ENCODE measurements around the gene OCA2. TPM values are rescaled to one million over a fixed set of nuclear protein-coding genes. Genes with fewer than 3 reads are reported as not detected.

OCA2 gene
- total RNA-seq, 2 donors from 2014 or later: 3.7 TPM; not detected in 1

DNA sequence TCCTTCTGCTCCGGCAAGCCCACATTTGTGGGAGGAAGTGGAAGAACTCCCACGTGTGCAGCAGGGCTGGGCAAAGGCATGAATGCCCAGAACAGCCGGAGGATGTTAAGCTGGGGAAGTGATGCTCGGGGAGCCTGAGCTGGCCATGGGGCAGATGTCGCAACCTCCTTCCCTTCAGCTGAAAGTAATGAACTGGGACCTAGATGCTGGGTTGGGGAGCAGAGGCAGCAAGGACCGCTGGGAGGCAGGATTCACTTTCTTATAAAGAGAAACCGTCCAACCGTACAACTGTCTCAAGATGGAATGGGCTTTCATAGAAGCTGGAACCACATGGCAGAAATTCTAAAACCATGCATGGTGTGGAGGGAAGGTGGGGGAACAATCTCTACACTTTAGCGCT lies 290.9 kb downstream of the OCA2 start:
- H3K4me3 ChIP-seq: no peak overlapping the region
- intact Hi-C loops (cut with DNase I): no loop called here
- TF ChIP-seq POLR2AphosphoS5 (IDR thresholded peaks at IDR 0.05) (no peak), POLR2A (IDR thresholded peaks at IDR 0.05) (no peak)
- TF ChIP-seq, protein P1, sequence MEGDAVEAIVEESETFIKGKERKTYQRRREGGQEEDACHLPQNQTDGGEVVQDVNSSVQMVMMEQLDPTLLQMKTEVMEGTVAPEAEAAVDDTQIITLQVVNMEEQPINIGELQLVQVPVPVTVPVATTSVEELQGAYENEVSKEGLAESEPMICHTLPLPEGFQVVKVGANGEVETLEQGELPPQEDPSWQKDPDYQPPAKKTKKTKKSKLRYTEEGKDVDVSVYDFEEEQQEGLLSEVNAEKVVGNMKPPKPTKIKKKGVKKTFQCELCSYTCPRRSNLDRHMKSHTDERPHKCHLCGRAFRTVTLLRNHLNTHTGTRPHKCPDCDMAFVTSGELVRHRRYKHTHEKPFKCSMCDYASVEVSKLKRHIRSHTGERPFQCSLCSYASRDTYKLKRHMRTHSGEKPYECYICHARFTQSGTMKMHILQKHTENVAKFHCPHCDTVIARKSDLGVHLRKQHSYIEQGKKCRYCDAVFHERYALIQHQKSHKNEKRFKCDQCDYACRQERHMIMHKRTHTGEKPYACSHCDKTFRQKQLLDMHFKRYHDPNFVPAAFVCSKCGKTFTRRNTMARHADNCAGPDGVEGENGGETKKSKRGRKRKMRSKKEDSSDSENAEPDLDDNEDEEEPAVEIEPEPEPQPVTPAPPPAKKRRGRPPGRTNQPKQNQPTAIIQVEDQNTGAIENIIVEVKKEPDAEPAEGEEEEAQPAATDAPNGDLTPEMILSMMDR (IDR thresholded peaks at IDR 0.05): no peak
- H3K9me3 ChIP-seq: no peaks in the 10 kb centered on the region
- no peaks in the 10 kb centered on the region for H3K4me1 ChIP-seq (replicated peaks)
- WGBS: 87% methylated on average over 9 of the region's 9 CpGs
- no peaks in the 10 kb centered on the region for H3K36me3 ChIP-seq
- no peak for DNase-seq (ENCODE audit: low spot score)
- H3K27ac ChIP-seq: no peak overlapping the region
- no peaks in the 10 kb centered on the region for H3K27me3 ChIP-seq (replicated peaks; ENCODE audit: insufficient read depth)

DNA sequence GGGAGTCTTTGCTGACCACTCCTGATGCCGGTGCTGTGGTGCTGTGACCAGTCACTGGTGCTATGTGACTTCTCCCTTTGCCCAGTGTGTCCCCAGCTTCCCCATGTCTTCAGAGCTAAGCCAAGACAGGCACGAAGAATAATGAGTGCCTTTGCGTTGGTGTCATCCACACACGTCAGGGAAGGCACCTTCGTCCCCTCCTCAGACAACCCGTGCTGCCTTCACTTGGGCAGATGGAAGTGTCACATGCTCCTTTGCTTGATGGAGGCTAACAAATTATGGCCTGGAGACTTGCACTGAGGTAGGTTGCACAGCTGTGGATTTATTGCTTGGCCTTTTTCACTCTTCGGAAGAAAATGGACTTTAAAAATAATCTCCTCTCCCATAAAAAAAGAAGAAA lies 291.8 kb downstream of the OCA2 start:
- Histone ChIP-seq H3K27me3 (replicated peaks; ENCODE audit: insufficient read depth) (no peaks in the 10 kb centered on the region), H3K27ac (no peak overlapping the region), H3K36me3 (no peaks in the 10 kb centered on the region), H3K4me3 (no peak overlapping the region), H3K4me1 (replicated peaks) (no peaks in the 10 kb centered on the region), H3K9me3 (no peaks in the 10 kb centered on the region)
- WGBS: 88% methylated on average over 7 of the region's 7 CpGs
- DNase-seq (ENCODE audit: low spot score): no peak
- intact Hi-C loops (cut with DNase I): no loop called here
- TF ChIP-seq, protein P1 (IDR thresholded peaks at IDR 0.05): no peak
- TF ChIP-seq POLR2AphosphoS5 (IDR thresholded peaks at IDR 0.05) (no peak), POLR2A (IDR thresholded peaks at IDR 0.05) (no peak)

DNA sequence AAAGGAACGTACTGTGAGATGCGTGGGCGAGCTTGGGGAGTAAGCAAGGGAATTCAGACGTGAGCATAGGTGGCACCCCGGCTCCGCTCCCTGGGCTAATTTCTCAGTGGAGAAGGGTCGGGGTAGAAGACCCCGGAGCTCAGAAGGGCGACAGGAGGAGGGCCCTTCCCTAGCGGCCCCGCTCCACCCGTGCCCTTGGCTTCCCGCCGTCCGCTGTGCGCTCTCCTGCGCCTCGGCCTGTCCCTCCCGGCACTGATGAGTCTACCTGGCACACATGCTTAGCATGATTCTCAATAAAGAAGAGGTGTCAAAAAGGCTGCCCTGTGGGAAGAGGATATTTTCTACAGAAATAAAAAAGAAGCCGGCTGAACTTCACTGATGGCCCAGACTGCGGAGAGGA lies 292.7 kb downstream of the OCA2 start:
- TF ChIP-seq, protein P1 (IDR thresholded peaks at IDR 0.05): no peak
- no peak for TF ChIP-seq POLR2AphosphoS5 (IDR thresholded peaks at IDR 0.05)
- no peak for TF ChIP-seq POLR2A (IDR thresholded peaks at IDR 0.05)
- Histone ChIP-seq H3K4me3 (no peak overlapping the region), H3K27me3 (replicated peaks; ENCODE audit: insufficient read depth) (no peaks in the 10 kb centered on the region), H3K36me3 (no peaks in the 10 kb centered on the region), H3K4me1 (replicated peaks) (no peaks in the 10 kb centered on the region), H3K27ac (no peak overlapping the region), H3K9me3 (no peaks in the 10 kb centered on the region)
- WGBS: 94% methylated on average over 21 of the region's 21 CpGs
- DNase-seq (ENCODE audit: low spot score): no peak
- intact Hi-C loops (cut with DNase I): no loop called here

DNA sequence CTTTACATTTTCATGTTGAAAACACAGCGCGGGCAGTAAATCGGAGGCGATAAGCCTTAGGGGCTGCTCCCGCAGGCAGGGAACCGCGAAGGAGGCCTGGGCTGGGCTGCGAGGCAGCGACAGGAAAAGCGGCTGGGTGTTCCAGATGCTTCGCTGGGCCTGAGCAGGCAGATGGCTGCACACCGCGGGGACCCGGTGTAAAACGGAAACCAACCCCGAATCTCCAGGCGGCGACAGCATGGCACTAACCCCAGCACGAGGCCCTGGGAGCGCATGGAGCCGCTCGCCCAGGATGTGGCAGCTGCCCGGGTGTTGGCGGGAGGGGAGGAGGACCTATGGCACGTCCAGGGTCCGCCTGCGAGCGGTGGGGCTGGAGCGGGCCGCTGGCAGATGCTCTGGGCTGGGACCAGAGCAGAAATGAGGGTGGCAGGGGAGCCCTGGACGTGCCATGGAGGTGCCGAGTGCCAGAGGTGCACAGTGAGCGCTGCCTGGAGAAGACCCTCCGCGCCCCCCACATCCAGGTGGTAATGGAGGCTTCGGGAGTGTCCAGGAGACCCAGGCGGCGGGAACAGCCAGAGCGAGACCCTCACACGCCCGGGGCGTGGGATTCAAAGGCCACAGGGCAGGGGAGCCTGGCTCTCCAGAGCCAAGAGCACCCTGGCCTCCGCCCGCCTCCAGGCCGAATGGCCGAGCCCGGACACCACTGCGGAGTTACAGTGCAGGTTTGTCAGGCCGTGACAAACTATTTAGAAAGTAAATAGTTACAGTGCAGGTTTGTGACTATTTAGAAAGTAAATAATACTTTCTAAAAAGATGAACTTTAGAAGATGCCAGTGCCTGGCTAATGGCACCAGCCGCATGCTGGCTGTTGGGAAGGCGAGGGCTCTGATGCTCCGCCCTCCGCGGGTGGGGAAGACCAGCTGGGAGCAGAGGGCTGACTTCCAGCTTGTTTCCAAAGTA lies 293.6 kb downstream of the OCA2 start:
- Histone ChIP-seq H3K4me1 (replicated peaks) (no peaks in the 10 kb centered on the region), H3K27me3 (replicated peaks; ENCODE audit: insufficient read depth) (no peaks in the 10 kb centered on the region), H3K9me3 (no peaks in the 10 kb centered on the region), H3K4me3 (no peak overlapping the region), H3K27ac (no peak overlapping the region), H3K36me3 (no peaks in the 10 kb centered on the region)
- 91% methylated on average over 54 of the region's 54 CpGs for WGBS
- no peak for DNase-seq (ENCODE audit: low spot score)
- TF ChIP-seq, protein P1 (IDR thresholded peaks at IDR 0.05): no peak
- no peak for TF ChIP-seq POLR2A (IDR thresholded peaks at IDR 0.05)
- no peak for TF ChIP-seq POLR2AphosphoS5 (IDR thresholded peaks at IDR 0.05)
- intact Hi-C loops (cut with DNase I): no loop called here

All from prostate gland (tissue), 2 donors.